Lower lobe of right lung (tissue), 2 donors: ENCODE results near the gene CAPN3. TPM values are rescaled to one million over a fixed set of nuclear protein-coding genes. Genes with fewer than 3 reads are reported as not detected.

Source experiments
- ATAC-seq, 2 donors: fragments of 200-7000 bp; cut with Tn5 transposase; one replicate each; pipeline ENCODE4 v1.9.1; 2020 to 2022; ENCODE audit warnings: mild to moderate bottlenecking in 2 of 2, moderate library complexity in 2 of 2
- DNase-seq: peaks from one replicate; pipeline ENCODE4 v3.0.0-alpha.2; 2020
- H3K27ac ChIP-seq: fragments of 200-600 bp; one replicate; pipeline ENCODE4 v1.8.0; 2022
- H3K27me3 ChIP-seq: fragments of 200-600 bp; one replicate; pipeline ENCODE4 v1.8.0; 2022; ENCODE audit warnings: low read depth
- H3K36me3 ChIP-seq: fragments of 200-600 bp; one replicate; pipeline ENCODE4 v1.8.0; 2022; ENCODE audit warnings: mild to moderate bottlenecking
- H3K4me1 ChIP-seq: fragments of 200-600 bp; one replicate; pipeline ENCODE4 v1.8.0; 2022
- H3K4me3 ChIP-seq: fragments of 200-600 bp; one replicate; pipeline ENCODE4 v1.8.0; 2022; ENCODE audit warnings: mild to moderate bottlenecking
- H3K9me3 ChIP-seq: fragments of 200-600 bp; one replicate; pipeline ENCODE4 v1.8.0; 2022
- intact Hi-C: fragments of 100-400 bp; cut with DNase I; formaldehyde crosslinking; loops from one replicate; pipeline ENCODE4 v1.11.0; 2022
- total RNA-seq: library from RNA; stranded (reverse); fragmentation: NEBNext Ultra II Directional; extraction: Animal tissue kit (Norgen Biotek cat#: 25700); gene quantifications from one replicate; pipeline ENCODE4 v1.2.1, GENCODE V29; 2021
- TF ChIP-seq, protein P1 (sequence below): fragments of 200-600 bp; IDR thresholded peaks from one replicate; pipeline ENCODE4 v1.8.0; 2022; ENCODE audit warnings: antibody characterized with exemption, mild to moderate bottlenecking
- donor health status: DM: no; HTN: yes; CAD: no; lungs with severe emphysema.

CAPN3 gene
- total RNA-seq, 1 donor from 2014 or later = 47.2 TPM

GRCh38 chr15:42461261-42461660, 102.0 kb downstream of the CAPN3 start:
- intact Hi-C loops = no loop called here
- ATAC-seq (no peak), DNase-seq (no peak)

More at GRCh38 chr15:42461261-42461660, 102.0 kb downstream of the CAPN3 start:
- Histone ChIP-seq H3K27me3 (no peaks in the 10 kb centered on the region), H3K4me3 (no peak overlapping the region), H3K9me3 (no peaks in the 10 kb centered on the region), H3K36me3 (peaks cover 31% of the 10 kb centered on the region), H3K27ac (no peak overlapping the region), H3K4me1 (peaks cover 17% of the 10 kb centered on the region)
- TF ChIP-seq, protein P1, sequence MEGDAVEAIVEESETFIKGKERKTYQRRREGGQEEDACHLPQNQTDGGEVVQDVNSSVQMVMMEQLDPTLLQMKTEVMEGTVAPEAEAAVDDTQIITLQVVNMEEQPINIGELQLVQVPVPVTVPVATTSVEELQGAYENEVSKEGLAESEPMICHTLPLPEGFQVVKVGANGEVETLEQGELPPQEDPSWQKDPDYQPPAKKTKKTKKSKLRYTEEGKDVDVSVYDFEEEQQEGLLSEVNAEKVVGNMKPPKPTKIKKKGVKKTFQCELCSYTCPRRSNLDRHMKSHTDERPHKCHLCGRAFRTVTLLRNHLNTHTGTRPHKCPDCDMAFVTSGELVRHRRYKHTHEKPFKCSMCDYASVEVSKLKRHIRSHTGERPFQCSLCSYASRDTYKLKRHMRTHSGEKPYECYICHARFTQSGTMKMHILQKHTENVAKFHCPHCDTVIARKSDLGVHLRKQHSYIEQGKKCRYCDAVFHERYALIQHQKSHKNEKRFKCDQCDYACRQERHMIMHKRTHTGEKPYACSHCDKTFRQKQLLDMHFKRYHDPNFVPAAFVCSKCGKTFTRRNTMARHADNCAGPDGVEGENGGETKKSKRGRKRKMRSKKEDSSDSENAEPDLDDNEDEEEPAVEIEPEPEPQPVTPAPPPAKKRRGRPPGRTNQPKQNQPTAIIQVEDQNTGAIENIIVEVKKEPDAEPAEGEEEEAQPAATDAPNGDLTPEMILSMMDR = no peak

Other genes starting within 250 kb of the CAPN3 start
- gene PLA2G4F, start 202.9 kb upstream of the CAPN3 start, total RNA-seq = 99.0 TPM
- 79.9 TPM for gene VPS39, start 151.2 kb upstream of the CAPN3 start, total RNA-seq
- 122 TPM for gene GANC, start 86.3 kb upstream of the CAPN3 start, total RNA-seq
- gene TMEM87A, start 86.1 kb upstream of the CAPN3 start, total RNA-seq = 129 TPM
- 92.2 TPM for gene ZNF106, start 131.6 kb downstream of the CAPN3 start, total RNA-seq
- gene SNAP23, start 136.1 kb downstream of the CAPN3 start, total RNA-seq = 79.3 TPM
- 23.7 TPM for gene LRRC57, start 189.3 kb downstream of the CAPN3 start, total RNA-seq
- gene HAUS2, start 189.3 kb downstream of the CAPN3 start, total RNA-seq = 21.4 TPM
- gene STARD9, start 216.1 kb downstream of the CAPN3 start, total RNA-seq = 21.9 TPM